DND-41 (cell line): ENCODE data around the gene TMEM9B.

Experiments used
- ATAC-seq: fragments of 200-7000 bp; cut with Tn5 transposase; 3 replicates; pipeline ENCODE4 v1.9.1; 2021; ENCODE audit warnings: low read depth; ENCODE audit not compliant: insufficient read depth
- DNase-seq: peaks from one replicate; pipeline ENCODE4 v3.0.0-alpha.2; 2020
- H2AFZ ChIP-seq: 2 replicates; pipeline ENCODE4 v1.6.0; 2012; ENCODE audit warnings: low read depth, low read length
- H3K27ac ChIP-seq: 2 replicates; pipeline ENCODE4 v1.5.1; 2012; ENCODE audit warnings: low read length, inconsistent platforms
- H3K27me3 ChIP-seq: fragments of 200-600 bp; sonication (generic); 2 replicates; pipeline ENCODE4 v1.6.0; 2012; ENCODE audit warnings: low read length, mild to moderate bottlenecking, inconsistent platforms; ENCODE audit not compliant: insufficient read depth, poor library complexity
- H3K36me3 ChIP-seq: 2 replicates; pipeline ENCODE4 v1.5.1; 2012; ENCODE audit warnings: low read length, inconsistent platforms; ENCODE audit not compliant: insufficient read depth
- H3K4me1 ChIP-seq: 2 replicates; pipeline ENCODE4 v1.5.1; 2012; ENCODE audit warnings: mild to moderate bottlenecking, low read length; ENCODE audit not compliant: insufficient read depth
- H3K4me2 ChIP-seq: 2 replicates; pipeline ENCODE4 v1.6.0; 2012; ENCODE audit warnings: mild to moderate bottlenecking, moderate library complexity, low read length, inconsistent platforms; ENCODE audit not compliant: insufficient read depth
- H3K4me3 ChIP-seq, 2 experiments: fragments of 200-600 bp in 1 of 2; shearing (Covaris generic) in 1 of 2; 2 replicates each; pipeline ENCODE4 v1.5.1; 2012 to 2016; ENCODE audit warnings: inconsistent platforms in 2 of 2, low read length in 2 of 2, mild to moderate bottlenecking in 2 of 2, low read depth in 1 of 2, moderate library complexity in 1 of 2
- H3K79me2 ChIP-seq: 2 replicates; pipeline ENCODE4 v1.6.0; 2012; ENCODE audit warnings: low read length, inconsistent platforms; ENCODE audit not compliant: insufficient read depth
- H3K9ac ChIP-seq: 2 replicates; pipeline ENCODE4 v1.6.0; 2012; ENCODE audit warnings: low read depth, mild to moderate bottlenecking, inconsistent platforms, low read length, moderate library complexity
- H3K9me3 ChIP-seq: 2 replicates; pipeline ENCODE4 v1.5.1; 2012; ENCODE audit warnings: low read length, moderate library complexity, mild to moderate bottlenecking, inconsistent platforms; ENCODE audit not compliant: insufficient read depth, severe bottlenecking
- H4K20me1 ChIP-seq: 2 replicates; pipeline ENCODE4 v1.6.0; 2012; ENCODE audit warnings: low read length; ENCODE audit not compliant: insufficient read depth
- CTCF ChIP-seq: IDR thresholded peaks from 2 replicates; pipeline ENCODE4 v1.5.1; 2012; ENCODE audit warnings: borderline replicate concordance, low read length, moderate library complexity, mild to moderate bottlenecking; ENCODE audit not compliant: poor library complexity, severe bottlenecking; ENCODE audit errors: extremely low read depth
- EZH2 ChIP-seq: IDR thresholded peaks from 3 replicates; pipeline ENCODE4 v1.6.1; 2012; ENCODE audit warnings: borderline replicate concordance, low read depth, mild to moderate bottlenecking, moderate library complexity, low read length, inconsistent platforms; ENCODE audit not compliant: severe bottlenecking

Gene TMEM9B

GRCh38 chr11:8963569-8964323 is 496 bp downstream of the TMEM9B start:
- Histone ChIP-seq H3K4me3 (peak overlapping the region; percentile 52 to 84), H2AFZ (peak overlapping the region; percentile 92), H3K9ac (peak overlapping the region; percentile 85), H3K9me3 (no peaks in the 10 kb centered on the region), H3K79me2 (peaks cover 42% of the 10 kb centered on the region), H3K27me3 (no peaks in the 10 kb centered on the region), H3K36me3 (peaks cover 3% of the 10 kb centered on the region), H3K4me2 (peak overlapping the region; percentile 98), H3K4me1 (peaks cover 30% of the 10 kb centered on the region), H3K27ac (peak overlapping the region; percentile 83), H4K20me1 (peaks cover 4% of the 10 kb centered on the region)
- ATAC-seq (peak; percentile 79), DNase-seq (peak; percentile 77)
- TF ChIP-seq CTCF (no peak), EZH2 (no peak)

GRCh38 chr11:8962841-8963240 is 1.4 kb downstream of the TMEM9B start:
- peaks cover 43% of the 10 kb centered on the region for H3K79me2 ChIP-seq
- TF ChIP-seq EZH2, result no peak
- no peak for TF ChIP-seq CTCF
- no peaks in the 10 kb centered on the region for H3K9me3 ChIP-seq
- H3K36me3 ChIP-seq, result peaks cover 3% of the 10 kb centered on the region
- no peak for DNase-seq
- H3K4me3 ChIP-seq, result peak overlapping the region in 1 of 2 experiments; percentile 84; a peak in 2 of 4 replicates
- ATAC-seq, result no peak
- no peak overlapping the region for H2AFZ ChIP-seq
- H3K27ac ChIP-seq, result peak overlapping the region; percentile 30; the same call in 1 of the 2 replicates
- no peaks in the 10 kb centered on the region for H3K27me3 ChIP-seq
- H3K4me1 ChIP-seq, result peaks cover 30% of the 10 kb centered on the region
- peak overlapping the region; percentile 98 for H3K4me2 ChIP-seq
- peak overlapping the region; percentile 85 for H3K9ac ChIP-seq
- peaks cover 4% of the 10 kb centered on the region for H4K20me1 ChIP-seq

GRCh38 chr11:8961401-8961800 is 2.8 kb downstream of the TMEM9B start:
- Histone ChIP-seq H2AFZ (no peak overlapping the region), H3K27ac (no peak overlapping the region), H3K36me3 (peaks cover 3% of the 10 kb centered on the region), H3K4me1 (peaks cover 30% of the 10 kb centered on the region), H3K27me3 (no peaks in the 10 kb centered on the region), H3K4me2 (no peak overlapping the region), H3K9me3 (no peaks in the 10 kb centered on the region), H4K20me1 (peaks cover 4% of the 10 kb centered on the region), H3K9ac (no peak overlapping the region), H3K4me3 (no peak overlapping the region), H3K79me2 (peaks cover 43% of the 10 kb centered on the region)
- ATAC-seq (no peak), DNase-seq (no peak)
- TF ChIP-seq CTCF (no peak), EZH2 (no peak)
